K562 (cell line): ENCODE measurements around the gene NDUFS8. TPM values are rescaled to one million over a fixed set of nuclear protein-coding genes. Genes with fewer than 3 reads are reported as not detected.

Experiments
- ATF3 ChIP-seq, 2 experiments: fragments of 450-650 bp in 1 of 2; sonication (generic) in 1 of 2; formaldehyde crosslinking in 1 of 2; IDR thresholded peaks in 1 of 2; conservative IDR thresholded peaks in 1 of 2; 2 replicates each; pipeline versions ENCODE4 v1.6.1 to v1.8.1; 2016 to 2023; ENCODE audit warnings: mild to moderate bottlenecking in 2 of 2, moderate library complexity in 2 of 2, inconsistent platforms in 1 of 2, missing genetic modification reagents in 1 of 2
- BHLHE40 ChIP-seq: IDR thresholded peaks from 2 replicates; pipeline ENCODE4 v1.6.1; 2011; ENCODE audit warnings: low read length, improper control_type of control experiment
- BRD9 ChIP-seq: fragments of 450-650 bp; IDR thresholded peaks from 2 replicates; pipeline ENCODE4 v1.6.1; 2018; ENCODE audit warnings: low read depth; ENCODE audit not compliant: partially characterized antibody
- CBX1 ChIP-seq: sonication (generic); IDR thresholded peaks from 2 replicates; pipeline ENCODE4 v1.6.1; 2016; ENCODE audit warnings: antibody characterized with exemption, low read depth, mild to moderate bottlenecking
- CHD1 ChIP-seq: fragments of 200-600 bp; sonication (generic); IDR thresholded peaks from one replicate; pipeline ENCODE4 v1.6.1; 2012; ENCODE audit warnings: mild to moderate bottlenecking, moderate library complexity, low read length, inconsistent platforms
- DLX4 ChIP-seq: fragments of 250-450 bp; sonication (Bioruptor Pico); IDR thresholded peaks from 2 replicates; pipeline ENCODE4 v1.6.1; 2021; ENCODE audit warnings: mild to moderate bottlenecking
- E2F5 ChIP-seq: sonication (generic); formaldehyde crosslinking; IDR thresholded peaks from 2 replicates; pipeline ENCODE4 v1.8.0; 2022; ENCODE audit warnings: mild to moderate bottlenecking, missing genetic modification reagents
- EWSR1 ChIP-seq: fragments of 450-650 bp; IDR thresholded peaks from 2 replicates; pipeline ENCODE4 v1.6.1; 2018; ENCODE audit warnings: borderline replicate concordance, mild to moderate bottlenecking, low read depth, moderate library complexity; ENCODE audit not compliant: partially characterized antibody
- FUS ChIP-seq: fragments of 200-400 bp; formaldehyde crosslinking; optimal IDR thresholded peaks from 2 replicates; pipeline ENCODE3; 2017; ENCODE audit warnings: low read depth, low read length
- HDAC8 ChIP-seq: fragments of 450-650 bp; IDR thresholded peaks from 2 replicates; pipeline ENCODE4 v1.6.1; 2016; ENCODE audit warnings: mild to moderate bottlenecking, missing genetic modification characterization, moderate library complexity, missing compliant biosample characterization
- MAX ChIP-seq: sonication (generic); formaldehyde crosslinking; IDR thresholded peaks from 2 replicates; pipeline ENCODE4 v1.9.0; 2022; ENCODE audit warnings: mild to moderate bottlenecking, missing genetic modification reagents
- PCBP1 ChIP-seq: fragments of 200-400 bp; formaldehyde crosslinking; IDR thresholded peaks from 2 replicates; pipeline ENCODE4 v1.6.1; 2018; ENCODE audit warnings: mild to moderate bottlenecking, low read depth, low read length; ENCODE audit not compliant: poor library complexity, severe bottlenecking
- POLR2B ChIP-seq: fragments of 450-650 bp; IDR thresholded peaks from 2 replicates; pipeline ENCODE4 v1.6.1; 2018; ENCODE audit warnings: low read depth; ENCODE audit not compliant: partially characterized antibody
- RBBP5 ChIP-seq: fragments of 200-600 bp; sonication (generic); IDR thresholded peaks from 2 replicates; pipeline ENCODE4 v1.6.1; 2012; ENCODE audit warnings: borderline replicate concordance, mild to moderate bottlenecking, low read length, control low read depth, inconsistent platforms; ENCODE audit not compliant: insufficient read depth, poor library complexity, severe bottlenecking
- SPI1 ChIP-seq: IDR thresholded peaks from 2 replicates; pipeline ENCODE4 v1.6.1; 2011; ENCODE audit warnings: low read depth, low read length, control low read depth, borderline replicate concordance
- THRAP3 ChIP-seq: fragments of 450-650 bp; IDR thresholded peaks from 2 replicates; pipeline ENCODE4 v1.6.1; 2016; ENCODE audit warnings: mild to moderate bottlenecking, inconsistent platforms, borderline replicate concordance
- ZBTB33 ChIP-seq: sonication (generic); formaldehyde crosslinking; IDR thresholded peaks from 2 replicates; pipeline ENCODE4 v1.8.1; 2023; ENCODE audit warnings: mild to moderate bottlenecking, missing genetic modification reagents
- ZBTB7A ChIP-seq: IDR thresholded peaks from 2 replicates; pipeline ENCODE4 v1.6.1; 2011; ENCODE audit warnings: low read depth, mild to moderate bottlenecking, low read length, moderate library complexity, borderline replicate concordance; ENCODE audit not compliant: control insufficient read depth
- ZNF263 ChIP-seq: sonication (generic); formaldehyde crosslinking; IDR thresholded peaks from 2 replicates; pipeline ENCODE4 v1.8.0; 2022; ENCODE audit warnings: mild to moderate bottlenecking, missing genetic modification reagents, borderline replicate concordance
- ZNF551 ChIP-seq: fragments of 250-450 bp; sonication (Bioruptor Pico); IDR thresholded peaks from 2 replicates; pipeline ENCODE4 v1.5.0; 2021; ENCODE audit warnings: mild to moderate bottlenecking, moderate library complexity
- ZNF589 ChIP-seq: fragments of 200-800 bp; sonication (Bioruptor generic); IDR thresholded peaks from 2 replicates; pipeline ENCODE4 v1.6.1; 2016; ENCODE audit warnings: low read depth, missing genetic modification characterization, missing compliant biosample characterization
- ZNF695 ChIP-seq: fragments of 450-650 bp; formaldehyde crosslinking; IDR thresholded peaks from 2 replicates; pipeline ENCODE4 v1.4.0; 2020; ENCODE audit warnings: mild to moderate bottlenecking, moderate library complexity
- polyA plus RNA-seq, 8 experiments: library from polyadenylated mRNA; depleted of rRNA in 4 of 8; stranded (reverse) in 5 of 8; unstranded in 3 of 8; fragments of >200 nt; fragmentation: Nextera tagmentation in 2 of 8; fragmentation: Illumina TruSeq in 1 of 8; extraction: Ambion mirVana in 2 of 8; extraction: Trizol in 1 of 8; gene quantifications; 2 replicates each; pipeline versions ENCODE4 v1.2.1 to v1.2.3, GENCODE V29; 2011 to 2014; ENCODE audit warnings: inconsistent platforms in 1 of 8, missing spikeins in 1 of 8
- total RNA-seq, 7 experiments: library from RNA; depleted of rRNA in 6 of 7; stranded (reverse); fragments of >200 nt in 6 of 7; fragmentation: Illumina TruSeq in 2 of 7; extraction: Trizol in 2 of 7; gene quantifications; 2 replicates each; pipeline versions ENCODE4 v1.2.1 to v1.2.3, GENCODE V29; 2011 to 2021; ENCODE audit warnings: low replicate concordance in 1 of 7

NDUFS8 gene
- total and polyA plus RNA-seq, 9 of the 15 experiments (the other 6 are each of a cell fraction or from before 2014, with no cell fraction given) = 36.5 to 351 (median 101) TPM

GRCh38 chr11:68002938-68003845 is 27.3 kb upstream of the NDUFS8 start (continued):
- TF ChIP-seq E2F5 (CRISPR knock-in tag) (0 out of 2 replicates have a peak, but pooled peaks have one; percentile 39), POLR2B (no peak), RBBP5 (peak; percentile 22), ATF3 (IDR thresholded peaks at IDR 0.05) (no peak), ATF3 (CRISPR knock-in tag; conservative IDR thresholded peaks at IDR 0.05) (no peak), EWSR1 (no peak), ZNF695 (CRISPR knock-in tag) (no peak), PCBP1 (peak; percentile 24), BHLHE40 (0 out of 2 replicates have a peak, but pooled peaks have one; percentile 4), ZNF263 (CRISPR knock-in tag) (no peak), DLX4 (CRISPR knock-in tag) (no peak), ZBTB7A (peak; percentile 88; the same call in 1 of the 2 replicates), THRAP3 (no peak), HDAC8 (tag) (no peak), CHD1 (no peak), ZBTB33 (peak; percentile 85), FUS (peak; percentile 7), BRD9 (no peak), ZNF551 (CRISPR knock-in tag) (no peak), MAX (CRISPR knock-in tag) (peak; percentile 21; the same call in 1 of the 2 replicates), ZNF589 (CRISPR knock-in tag) (no peak), SPI1 (peak; percentile 62; the same call in 1 of the 2 replicates), CBX1 (peak; percentile 6; the same call in 1 of the 2 replicates)
